ENCODE results near the gene KRTAP10-6. TPM values are rescaled to one million over a fixed set of nuclear protein-coding genes. Genes with fewer than 3 reads are reported as not detected.
"Not testable (repeated sequence)": the region's sequence is repeated elsewhere in the genome, so short reads cannot be mapped to it uniquely, and the experiment has no call there.

Gene KRTAP10-6
- total RNA-seq (2014; rRNA removed): not detected in 2 replicates
- polyA plus RNA-seq (2012): not detected

GRCh38 chr21:44592446-44593311 is at the start of gene KRTAP10-6:
Gene KRTAP10-6, minus strand, starts transcription at chr21:44592505. Its CDS starts 21 bp downstream, at chr21:44592484.
- no peak for DNase-seq (ENCODE audit: low read depth)

GRCh38 chr21:44640761-44641160 is 48.5 kb upstream of the KRTAP10-6 start:
- no peak for DNase-seq (ENCODE audit: low read depth)

GRCh38 chr21:44639331-44639655 is 47.0 kb upstream of the KRTAP10-6 start:
- DNase-seq (ENCODE audit: low read depth): no peak

DNA sequence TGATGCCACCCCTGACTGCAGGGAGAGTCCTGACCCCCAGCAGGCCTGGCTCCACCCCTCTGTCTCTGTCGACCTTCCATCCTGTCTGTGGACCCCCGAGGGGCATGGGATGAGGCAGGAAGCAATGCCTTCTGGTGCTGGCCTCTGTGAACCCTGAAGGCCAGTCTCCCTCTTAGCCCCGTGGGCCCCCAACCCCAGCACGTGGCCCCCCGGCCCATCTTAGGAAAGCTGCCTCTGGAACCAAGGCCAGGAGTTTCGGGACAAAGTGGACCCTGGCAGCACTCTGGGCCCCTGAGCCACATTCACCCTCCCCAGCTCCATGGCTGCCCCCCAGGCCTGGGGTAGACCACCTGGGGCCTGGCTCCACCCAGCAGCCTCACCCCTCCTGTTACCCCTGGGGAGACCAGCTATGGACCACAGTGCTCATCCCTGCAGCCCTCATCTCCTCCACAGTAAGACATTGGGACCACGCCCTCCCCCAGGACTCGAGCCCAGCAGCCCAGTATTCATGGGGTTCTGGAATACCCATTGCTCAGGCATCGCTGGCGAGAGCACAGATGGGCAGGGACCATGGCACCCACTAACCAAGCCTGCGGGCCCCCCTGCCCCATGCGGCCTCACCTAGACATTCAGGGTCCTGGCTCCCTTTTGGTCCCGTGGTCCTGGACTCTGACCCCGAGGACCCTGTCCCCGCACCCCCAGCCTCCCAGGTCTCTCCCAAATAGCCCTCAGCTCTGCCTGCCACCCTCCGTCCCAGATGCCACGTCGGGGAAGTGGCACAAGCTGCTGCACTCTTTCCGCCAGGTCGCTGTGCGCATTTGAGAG is 46.4 kb upstream of the KRTAP10-6 start:
- DNase-seq (ENCODE audit: low read depth): not testable (repeated sequence)

DNA sequence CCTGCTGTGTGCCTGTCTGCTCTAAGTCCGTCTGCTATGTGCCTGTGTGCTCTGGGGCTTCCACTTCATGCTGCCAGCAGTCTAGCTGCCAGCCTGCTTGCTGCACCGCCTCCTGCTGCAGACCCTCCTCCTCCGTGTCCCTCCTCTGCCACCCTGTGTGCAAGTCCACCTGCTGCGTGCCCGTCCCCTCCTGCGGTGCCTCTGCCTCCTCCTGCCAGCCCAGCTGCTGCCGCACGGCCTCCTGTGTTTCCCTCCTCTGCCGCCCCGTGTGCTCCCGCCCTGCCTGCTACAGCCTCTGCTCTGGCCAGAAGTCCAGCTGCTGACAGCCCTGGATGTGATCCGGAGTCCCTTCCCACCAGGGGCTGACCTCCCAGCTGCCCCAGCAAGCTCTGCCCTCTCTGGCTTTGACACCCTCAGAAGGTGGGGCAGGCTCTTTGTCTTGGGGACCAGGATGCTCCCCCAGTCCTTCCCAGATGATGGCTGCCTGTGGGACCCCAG is 45.6 kb upstream of the KRTAP10-6 start:
- DNase-seq (ENCODE audit: low read depth): not testable (repeated sequence)

GRCh38 chr21:44637018-44637850 is 44.9 kb upstream of the KRTAP10-6 start, which contains the start of gene KRTAP10-10:
Gene KRTAP10-10, plus strand, starts transcription at chr21:44637356. Its CDS starts 62 bp downstream, at chr21:44637418.
- DNase-seq (ENCODE audit: low read depth): peak; percentile 5

DNA sequence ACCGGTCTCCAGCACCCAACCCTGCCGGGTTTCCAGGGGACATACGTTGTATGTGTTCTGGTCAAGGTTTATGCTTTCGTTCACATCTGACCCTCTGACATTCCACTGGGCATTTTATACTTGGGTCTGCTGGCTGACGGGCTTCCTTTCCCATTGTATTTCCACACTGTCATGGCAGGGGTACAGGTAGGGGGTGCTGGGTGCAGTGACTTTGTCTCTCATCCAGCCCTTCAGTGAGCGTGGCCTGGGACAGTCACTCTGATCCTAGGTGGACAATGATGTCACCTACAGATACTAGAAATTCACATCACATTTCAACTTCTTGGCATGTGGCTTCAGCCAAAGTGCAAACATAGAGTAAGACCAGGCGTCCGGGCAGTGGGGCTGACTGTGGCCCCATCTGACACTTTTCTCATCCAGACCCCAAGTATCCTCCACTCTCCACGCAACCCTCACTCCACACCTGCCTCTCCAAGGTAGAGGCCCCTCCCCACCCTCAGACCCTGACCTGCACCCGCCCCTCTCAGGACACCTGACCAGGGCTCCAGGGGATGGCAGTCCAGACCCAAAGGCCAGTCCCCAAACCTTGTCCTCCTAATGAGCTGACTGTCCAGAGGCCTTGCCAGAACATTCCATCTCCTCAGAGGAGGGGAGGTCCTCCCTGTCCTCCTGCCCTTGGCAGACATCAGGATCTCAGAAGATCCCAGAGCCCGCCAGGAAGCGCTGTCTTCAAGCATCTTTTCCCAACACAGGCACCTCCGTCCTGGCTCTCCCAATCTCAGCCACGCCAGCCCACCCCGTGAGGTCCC is 44.1 kb upstream of the KRTAP10-6 start:
- no peak for DNase-seq (ENCODE audit: low read depth)

GRCh38 chr21:44632067-44632466 is 39.8 kb upstream of the KRTAP10-6 start:
- DNase-seq (ENCODE audit: low read depth): no peak

DNA sequence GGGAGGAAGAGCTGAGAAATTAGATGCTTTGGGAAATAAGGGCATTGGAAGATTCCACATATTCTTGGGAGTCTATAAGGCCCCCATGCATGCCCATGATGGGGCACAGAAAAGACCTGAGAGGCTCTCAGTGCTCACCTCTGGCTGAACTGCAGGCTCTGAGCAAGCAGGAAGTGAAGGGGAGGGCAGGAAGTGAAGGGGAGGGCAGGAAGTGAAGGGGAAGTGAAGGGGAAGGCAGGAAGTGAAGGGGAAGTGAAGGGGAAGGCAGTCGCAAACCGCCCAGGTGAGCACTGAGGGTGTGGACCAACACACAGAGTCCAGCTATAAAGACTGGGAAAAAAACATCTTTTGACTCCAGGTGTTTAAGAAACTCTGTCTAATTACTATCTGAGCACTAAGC is 38.1 kb upstream of the KRTAP10-6 start:
- no peak for DNase-seq (ENCODE audit: low read depth)

- no peak for DNase-seq (ENCODE audit: low read depth)
Observed at GRCh38 chr21:44628707-44629391, 36.5 kb upstream of the KRTAP10-6 start.

DNA sequence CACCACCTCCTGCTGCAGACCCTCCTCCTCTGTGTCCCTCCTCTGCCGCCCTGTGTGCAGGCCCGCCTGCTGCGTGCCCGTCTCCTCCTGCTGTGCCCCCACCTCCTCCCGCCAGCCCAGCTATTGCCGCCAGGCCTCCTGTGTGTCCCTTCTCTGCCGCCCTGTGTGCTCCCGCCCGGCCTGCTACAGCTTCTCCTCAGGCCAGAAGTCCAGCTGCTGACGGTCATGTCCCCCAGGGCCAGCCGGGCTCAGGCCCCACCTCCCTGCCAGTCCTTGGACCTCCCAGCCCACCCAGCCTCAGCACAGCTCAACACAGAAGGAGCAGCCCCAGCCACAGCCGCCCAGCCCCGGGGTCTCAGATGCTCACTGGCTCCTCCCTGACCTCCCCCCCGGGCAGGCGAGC is 35.5 kb upstream of the KRTAP10-6 start:
- DNase-seq (ENCODE audit: low read depth): not testable (repeated sequence)

DNA sequence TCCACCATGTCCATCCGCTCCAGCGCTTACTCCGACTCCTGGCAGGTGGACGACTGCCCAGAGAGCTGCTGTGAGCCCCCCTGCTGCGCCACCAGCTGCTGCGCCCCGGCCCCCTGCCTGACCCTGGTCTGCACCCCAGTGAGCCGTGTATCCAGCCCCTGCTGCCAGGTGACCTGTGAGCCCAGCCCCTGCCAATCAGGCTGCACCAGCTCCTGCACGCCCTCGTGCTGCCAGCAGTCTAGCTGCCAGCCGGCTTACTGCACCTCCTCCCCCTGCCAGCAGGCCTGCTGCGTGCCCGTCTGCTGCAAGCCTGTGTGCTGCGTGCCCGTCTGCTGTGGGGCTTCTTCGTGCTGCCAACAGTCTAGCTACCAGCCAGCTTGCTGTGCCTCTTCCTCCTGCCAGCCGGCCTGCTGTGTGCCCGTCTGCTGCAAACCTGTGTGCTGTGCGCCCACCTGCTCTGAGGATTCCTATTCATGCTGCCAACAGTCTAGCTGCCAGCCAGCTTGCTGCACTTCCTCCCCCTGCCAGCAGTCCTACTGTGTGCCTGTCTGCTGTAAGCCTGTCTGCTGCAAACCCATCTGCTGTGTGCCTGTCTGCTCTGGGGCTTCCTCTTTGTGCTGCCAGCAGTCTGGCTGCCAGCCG is 35.0 kb upstream of the KRTAP10-6 start:
- not testable (repeated sequence) for DNase-seq (ENCODE audit: low read depth)

DNA sequence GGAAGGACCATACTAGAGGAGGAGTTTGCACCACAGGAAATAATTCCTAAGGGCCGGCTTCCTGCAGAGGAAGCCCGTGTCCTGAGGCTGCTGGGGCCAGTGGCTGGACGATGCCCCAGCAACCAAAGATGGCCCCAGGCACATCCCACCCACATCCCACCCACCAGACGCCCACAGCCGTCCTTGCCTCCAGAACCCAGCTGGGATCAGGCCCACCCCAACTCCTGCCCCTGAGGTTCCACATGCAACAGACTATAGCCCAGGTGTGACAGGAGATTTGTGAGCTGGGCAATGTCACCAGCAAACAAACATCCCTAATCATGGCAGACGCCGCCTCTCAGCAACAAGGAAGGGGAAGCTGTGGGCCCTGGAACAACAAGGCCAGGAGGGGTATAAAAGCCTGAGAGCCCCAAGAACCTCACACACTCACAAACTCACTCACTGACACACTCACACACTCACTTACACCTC is 34.4 kb upstream of the KRTAP10-6 start, which contains the start of gene KRTAP10-9:
Gene KRTAP10-9 (plus strand): TSS at position 421 of the 471 bp plus-strand sequence. CDS start 79 bp downstream, outside the sequence.
- DNase-seq (ENCODE audit: low read depth): no peak

GRCh38 chr21:44626262-44626661 is 34.0 kb upstream of the KRTAP10-6 start:
- no peak for DNase-seq (ENCODE audit: low read depth)

DNA sequence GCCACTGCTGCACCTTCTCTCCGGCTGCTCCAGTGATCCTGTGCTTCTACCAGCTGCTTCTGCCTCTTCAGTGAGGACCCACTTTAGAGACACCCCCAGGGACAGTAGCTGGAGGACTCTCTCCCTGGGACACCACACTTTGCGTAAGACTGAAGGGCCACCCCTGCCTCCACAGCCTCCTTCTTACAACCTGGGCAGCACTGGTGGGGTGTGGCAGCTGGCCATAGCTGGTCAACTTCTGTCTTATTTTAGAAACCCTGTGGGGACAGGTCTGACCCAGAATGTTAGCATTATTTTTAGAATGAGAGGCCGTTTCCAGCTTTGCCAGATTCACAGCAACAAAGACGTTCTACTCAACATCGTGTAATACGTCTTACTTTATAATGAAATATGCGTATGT is 33.5 kb upstream of the KRTAP10-6 start:
- no peak for DNase-seq (ENCODE audit: low read depth)

GRCh38 chr21:44623575-44623974 is 31.3 kb upstream of the KRTAP10-6 start:
- DNase-seq (ENCODE audit: low read depth): no peak

DNA sequence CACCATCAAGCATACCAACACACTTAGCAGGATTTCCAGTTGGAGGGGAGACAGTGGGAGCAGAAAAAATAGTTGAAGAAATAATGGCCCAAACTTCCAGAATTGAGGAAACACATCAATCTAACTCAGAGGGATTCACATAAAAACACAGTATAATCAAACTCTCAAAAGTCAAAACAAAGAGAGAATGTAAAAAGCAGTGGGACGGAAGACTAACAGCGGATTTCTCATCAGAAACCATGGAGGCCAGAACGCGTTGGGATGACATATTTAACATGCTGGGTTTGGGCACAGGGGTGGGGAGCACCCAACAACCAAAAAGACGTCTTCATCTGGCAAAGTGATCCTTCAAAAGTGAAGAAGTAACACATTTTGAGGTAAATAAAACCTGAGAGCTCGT is 27.6 kb upstream of the KRTAP10-6 start:
- DNase-seq (ENCODE audit: low read depth): no peak

- DNase-seq (ENCODE audit: low read depth): no peak
Observed at GRCh38 chr21:44618909-44619308, 26.6 kb upstream of the KRTAP10-6 start.

DNA sequence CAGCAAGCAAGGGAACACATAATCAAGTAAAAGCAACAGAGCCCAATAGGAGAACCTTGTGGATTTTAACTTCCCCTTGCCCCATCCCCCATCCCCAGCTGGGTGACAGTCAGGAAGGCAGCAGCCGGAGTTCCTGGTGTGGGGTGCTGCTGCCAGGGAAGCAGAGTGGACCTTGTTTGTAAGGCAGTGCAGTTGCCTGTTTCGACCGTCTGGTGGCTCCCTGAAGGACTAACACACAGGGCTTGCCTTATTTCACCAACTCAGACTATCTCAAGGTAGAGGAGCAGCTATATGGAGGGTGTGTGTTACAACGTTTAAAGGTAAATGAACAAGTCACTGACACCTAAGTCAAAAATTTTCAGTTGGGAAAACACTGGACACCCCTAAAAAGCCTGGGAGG is 26.2 kb upstream of the KRTAP10-6 start:
- DNase-seq (ENCODE audit: low read depth): no peak
